Fibroblast of the conjunctiva (primary cell): ENCODE results near the gene TOLLIP.
"Not testable (repeated sequence)": the region's sequence is repeated elsewhere in the genome, so short reads cannot be mapped to it uniquely, and the experiment has no call there.

Experiments
- DNase-seq: peaks from one replicate; pipeline ENCODE4 v3.0.0-alpha.2; 2010; ENCODE audit warnings: low read depth

Gene TOLLIP

DNA sequence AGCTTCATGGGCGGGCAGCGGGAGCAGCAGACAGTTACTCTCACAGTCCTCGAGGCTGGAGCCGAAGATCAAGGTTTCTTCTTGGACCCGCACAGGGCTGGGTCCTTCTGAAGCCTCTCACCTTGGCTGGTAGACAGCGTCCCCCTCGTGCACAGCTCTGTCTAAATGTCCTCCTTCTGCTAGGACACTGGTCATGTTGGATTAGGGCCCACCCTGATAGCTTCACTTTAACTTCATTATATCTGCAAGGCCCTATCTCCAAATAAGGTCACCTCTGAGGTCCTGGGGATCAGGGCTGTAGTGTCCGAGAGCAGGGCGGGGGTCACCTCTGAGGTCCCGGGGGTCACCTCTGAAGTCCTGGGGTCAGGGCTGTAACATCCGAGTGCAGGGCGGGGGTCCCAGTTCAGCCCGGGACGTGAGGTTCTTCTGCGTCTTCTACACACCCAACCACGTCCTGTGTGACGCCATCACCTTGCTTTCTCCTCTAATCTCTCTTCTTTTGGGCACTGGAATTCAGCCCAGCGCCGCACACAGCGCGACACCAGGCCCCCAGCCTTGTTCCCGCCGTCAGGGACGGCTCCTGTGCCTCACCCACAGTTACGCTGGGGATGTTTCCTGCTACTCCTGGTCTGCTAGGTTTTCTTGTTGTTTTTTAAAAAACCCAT is 34.1 kb upstream of the TOLLIP start:
- no peak for DNase-seq

DNA sequence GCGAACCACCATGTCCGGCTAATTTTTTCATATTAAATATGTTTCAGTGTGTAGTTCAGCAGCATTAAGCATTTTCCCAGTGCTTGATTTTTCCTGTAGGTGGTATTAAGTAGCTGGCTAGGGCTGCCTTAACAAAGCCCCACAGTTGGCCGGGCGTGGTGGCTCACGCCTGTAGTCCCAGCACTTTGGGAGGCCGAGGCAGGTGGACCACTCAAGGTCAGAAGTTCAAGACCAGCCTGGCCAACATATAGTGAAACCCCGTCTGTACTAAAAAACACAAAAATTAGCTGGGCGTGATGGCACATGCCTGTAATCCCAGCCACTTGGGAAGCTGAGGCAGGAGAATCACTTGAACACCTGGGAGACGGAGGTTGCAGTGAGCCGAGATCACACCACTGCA is 33.5 kb upstream of the TOLLIP start:
- DNase-seq = no peak

DNA sequence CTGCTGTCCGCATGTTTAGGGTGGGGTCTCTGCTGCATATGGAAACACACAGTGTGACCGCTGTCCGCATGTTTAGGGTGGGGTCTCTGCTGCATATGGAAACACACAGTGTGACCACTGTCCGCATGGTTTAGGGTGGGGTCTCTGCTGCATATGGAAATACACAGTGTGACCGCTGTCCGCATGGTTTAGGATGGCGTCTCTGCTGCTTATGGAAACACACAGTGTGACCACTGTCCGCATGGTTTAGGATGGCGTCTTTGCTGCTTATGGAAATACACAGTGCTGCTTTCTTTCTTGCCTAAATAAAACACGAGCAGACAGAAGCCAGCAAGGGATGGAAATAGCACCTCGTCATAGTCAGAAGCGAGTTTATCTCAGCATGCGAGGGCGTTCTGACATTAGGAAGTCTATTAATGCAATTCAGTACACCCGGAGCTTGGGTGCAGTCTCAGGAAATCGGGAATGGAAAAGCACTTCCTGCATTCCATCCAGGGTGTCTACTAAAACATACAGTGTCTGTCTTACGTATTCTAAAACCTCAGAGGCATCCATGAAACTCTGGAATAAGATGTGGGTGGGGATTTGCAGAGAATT is 32.6 kb upstream of the TOLLIP start:
- DNase-seq = no peak

- not testable (repeated sequence) for DNase-seq
These were observed 31.8 kb upstream of the TOLLIP start for GRCh38 chr11:1341226-1341625.

GRCh38 chr11:1340111-1340510 is 30.7 kb upstream of the TOLLIP start:
- DNase-seq = no peak

- DNase-seq = no peak
These were observed 29.7 kb upstream of the TOLLIP start for GRCh38 chr11:1339066-1339675.

GRCh38 chr11:1338201-1339065 is 29.0 kb upstream of the TOLLIP start:
- no peak for DNase-seq

DNA sequence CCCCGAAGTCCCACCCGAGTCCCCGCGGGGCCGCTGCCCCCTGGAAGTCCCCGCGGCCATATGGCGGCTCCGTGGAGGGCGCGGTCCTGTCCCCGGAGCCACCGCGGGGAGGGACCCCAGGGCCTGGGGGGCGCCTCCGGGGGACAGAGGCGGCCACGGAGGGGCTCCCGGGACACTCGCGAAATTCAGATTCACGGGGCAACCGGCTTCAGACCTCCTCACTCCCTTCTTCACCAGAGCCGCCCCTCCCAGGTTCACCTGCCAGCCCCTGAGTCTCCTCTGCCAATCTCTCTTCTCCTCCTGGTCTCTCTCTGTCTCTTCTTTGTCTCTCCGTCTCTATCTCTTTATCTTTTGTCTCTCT is 28.2 kb upstream of the TOLLIP start:
- no peak for DNase-seq

GRCh38 chr11:1336836-1337646 is 27.6 kb upstream of the TOLLIP start:
- DNase-seq = no peak

GRCh38 chr11:1335811-1336761 is 26.7 kb upstream of the TOLLIP start:
- peak; percentile 76 for DNase-seq

GRCh38 chr11:1335264-1335810 is 25.9 kb upstream of the TOLLIP start:
- no peak for DNase-seq

DNA sequence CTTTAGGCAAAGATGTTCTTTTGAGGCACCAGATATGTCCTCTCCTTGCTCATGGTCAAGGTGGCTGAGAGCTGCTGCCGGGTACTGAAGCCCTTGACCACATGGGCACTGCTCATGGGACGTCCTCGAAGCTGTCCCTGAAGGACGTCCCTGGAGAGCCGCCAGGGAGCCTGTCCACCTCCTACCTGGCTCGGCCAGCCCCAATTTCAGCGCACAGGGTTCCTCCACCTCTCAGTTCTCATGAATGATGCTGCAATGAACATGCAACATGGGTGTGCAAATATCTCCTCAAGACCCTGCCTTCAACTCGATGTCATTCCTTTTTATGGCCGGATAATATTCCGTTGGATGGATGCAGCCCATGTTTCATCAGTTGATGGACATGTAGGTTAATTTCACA is 24.4 kb upstream of the TOLLIP start:
- DNase-seq = no peak

- no peak for DNase-seq
These were observed 23.8 kb upstream of the TOLLIP start for GRCh38 chr11:1333091-1333772.

DNA sequence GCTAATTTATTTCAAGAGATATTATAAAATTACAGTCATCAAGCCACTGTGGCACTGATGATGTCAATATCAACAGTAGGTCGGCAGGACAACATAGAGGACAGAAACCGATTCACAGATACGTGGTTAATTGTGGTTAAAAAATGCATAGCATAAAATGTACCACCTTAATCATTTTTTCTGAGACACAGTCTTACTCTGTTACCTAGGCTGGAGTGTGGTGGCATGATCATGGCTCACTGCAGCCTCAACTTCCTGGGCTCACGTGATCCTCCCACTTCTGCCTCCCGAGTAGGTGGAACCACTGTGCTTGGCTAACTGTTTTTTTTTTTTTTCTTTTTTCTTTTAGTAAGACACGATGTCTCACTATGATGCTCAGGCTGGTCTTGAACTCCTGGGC is 21.0 kb upstream of the TOLLIP start:
- DNase-seq = no peak

DNA sequence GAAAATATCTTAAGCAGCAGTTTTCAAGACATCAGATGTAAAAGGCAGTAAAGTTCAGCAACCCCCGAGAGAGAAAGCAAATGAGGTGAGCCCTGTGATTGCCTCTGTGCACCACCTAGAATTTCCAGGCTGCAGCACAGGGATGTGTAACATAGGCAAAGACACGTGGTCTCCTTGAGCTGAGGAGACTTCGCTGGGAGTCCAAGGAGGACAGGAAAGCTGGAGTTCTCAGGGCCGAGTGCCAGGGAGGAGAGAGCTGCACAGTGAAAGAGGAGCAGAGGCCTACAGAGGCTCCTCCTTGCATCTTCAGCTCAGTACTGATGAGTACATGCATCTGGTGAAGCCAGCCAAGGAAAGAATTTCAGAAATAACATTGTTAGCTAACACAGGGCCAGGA is 17.6 kb upstream of the TOLLIP start:
- no peak for DNase-seq

- no peak for DNase-seq
These were observed 17.1 kb upstream of the TOLLIP start for GRCh38 chr11:1326435-1327063.

- DNase-seq = no peak
These were observed 14.3 kb upstream of the TOLLIP start for GRCh38 chr11:1323774-1324173.

DNA sequence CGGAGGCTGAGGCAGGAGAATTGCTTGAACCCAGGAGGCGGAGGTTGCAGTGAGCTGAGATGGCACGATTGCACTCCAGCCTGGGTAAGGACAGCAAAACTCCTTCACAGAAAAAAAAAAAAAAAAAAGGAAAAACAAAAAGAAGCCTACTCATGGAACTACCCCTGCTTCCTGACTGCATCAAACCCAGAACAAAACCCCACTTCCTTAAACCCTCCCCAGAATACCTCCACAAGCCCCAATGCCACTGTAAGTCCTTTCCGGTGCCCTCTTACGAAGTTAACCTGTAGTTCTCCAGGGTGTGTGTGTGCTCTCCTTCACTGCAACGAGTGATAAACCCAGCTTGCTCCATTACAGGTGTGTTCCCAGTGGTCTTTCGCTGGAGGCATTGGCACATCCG is 8.6 kb upstream of the TOLLIP start:
- no peak for DNase-seq

DNA sequence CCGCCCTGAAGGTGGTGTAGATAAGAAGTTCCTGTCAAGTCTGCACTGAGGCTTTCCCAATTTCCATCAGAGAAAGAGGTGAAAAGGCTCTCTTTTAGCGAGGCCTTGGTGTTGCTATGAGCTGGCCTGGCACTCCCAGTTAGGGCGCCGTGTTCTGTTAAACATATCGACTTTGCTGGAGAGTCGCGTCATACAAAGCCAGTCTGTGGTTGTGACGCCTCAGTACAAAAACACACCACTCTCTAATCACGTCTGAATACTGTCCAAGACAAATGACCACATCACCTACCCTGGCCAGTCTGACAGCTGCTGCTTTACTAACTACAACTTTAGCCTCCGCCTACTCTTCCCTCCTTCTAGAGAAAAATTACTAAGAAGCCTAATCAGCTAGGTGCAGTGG is 8.0 kb upstream of the TOLLIP start:
- no peak for DNase-seq
